NCI-H187 (cell line): Measurements from ENCODE around the gene ERAL1.
"Not testable (repeated sequence)": the region's sequence is repeated elsewhere in the genome, so short reads cannot be mapped to it uniquely, and the experiment has no call there.

ENCODE experiments used
- DNase-seq, 2 experiments: peaks; one replicate each; lab custom pipeline; 2025; lab: John Stamatoyannopoulos, UW

ERAL1 gene

GRCh38 chr17:28899212-28899815 is 44.5 kb downstream of the ERAL1 start:
- no peak for DNase-seq

GRCh38 chr17:28900986-28901726 is 46.3 kb downstream of the ERAL1 start:
- no peak for DNase-seq

GRCh38 chr17:28901866-28902818 is 47.3 kb downstream of the ERAL1 start:
- DNase-seq: no peak

DNA sequence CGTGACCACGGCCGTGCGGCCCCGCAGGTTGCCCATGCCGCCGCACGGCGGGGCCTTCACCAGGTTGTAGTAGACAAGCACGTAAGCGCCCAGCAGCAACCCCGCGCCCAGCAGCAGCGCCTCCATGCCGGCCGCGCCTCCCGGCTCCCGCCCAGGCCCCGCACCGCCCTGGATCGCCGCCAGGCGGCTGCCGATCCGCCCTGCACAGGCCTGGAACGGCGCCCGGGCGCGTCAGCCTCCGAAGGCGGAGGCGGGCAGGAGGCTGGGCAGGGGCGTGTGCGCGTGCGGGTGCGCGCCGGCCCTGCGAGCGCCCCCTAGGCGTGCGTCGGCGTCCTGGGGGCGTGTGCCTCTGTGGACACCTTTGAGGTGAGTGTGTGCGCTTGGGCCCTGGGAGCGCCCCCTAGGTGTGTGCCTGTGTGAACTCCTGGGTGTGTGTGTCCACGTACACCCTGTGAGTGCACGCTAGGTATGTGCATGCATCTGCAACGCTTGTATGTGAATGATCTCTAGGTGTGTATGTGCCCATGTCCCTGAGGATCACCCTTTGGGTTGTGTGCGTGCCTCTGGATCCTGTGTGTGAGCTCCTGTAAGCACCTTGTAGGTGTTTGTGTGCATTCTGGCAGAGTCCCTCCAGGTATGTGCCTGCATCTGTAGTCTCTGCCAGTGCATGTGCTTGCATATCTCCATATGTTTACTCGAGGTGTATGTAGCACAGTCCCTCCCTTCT is 48.2 kb downstream of the ERAL1 start, which contains the start of gene DHRS13:
Gene DHRS13 (minus strand): TSS at position 261 of the 727 bp plus-strand sequence. CDS start 135 bp downstream, at position 126.
- peak; percentile 81 to 92 for DNase-seq

DNA sequence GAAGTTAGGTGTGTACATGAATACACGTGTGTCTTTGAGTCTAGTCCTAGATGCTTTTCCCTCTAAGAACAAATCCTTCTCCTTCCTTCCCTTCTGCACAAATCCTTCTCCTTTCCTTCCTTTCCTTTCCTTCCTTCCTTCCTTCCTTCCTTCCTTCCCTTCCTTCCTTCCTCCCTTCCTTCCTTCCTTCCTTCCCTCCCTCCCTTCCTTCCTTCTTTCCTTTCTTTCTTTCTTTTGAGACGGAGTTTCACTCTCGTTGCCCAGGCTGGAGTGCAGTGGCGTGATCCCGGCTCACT is 48.7 kb downstream of the ERAL1 start:
- not testable (repeated sequence) for DNase-seq

DNA sequence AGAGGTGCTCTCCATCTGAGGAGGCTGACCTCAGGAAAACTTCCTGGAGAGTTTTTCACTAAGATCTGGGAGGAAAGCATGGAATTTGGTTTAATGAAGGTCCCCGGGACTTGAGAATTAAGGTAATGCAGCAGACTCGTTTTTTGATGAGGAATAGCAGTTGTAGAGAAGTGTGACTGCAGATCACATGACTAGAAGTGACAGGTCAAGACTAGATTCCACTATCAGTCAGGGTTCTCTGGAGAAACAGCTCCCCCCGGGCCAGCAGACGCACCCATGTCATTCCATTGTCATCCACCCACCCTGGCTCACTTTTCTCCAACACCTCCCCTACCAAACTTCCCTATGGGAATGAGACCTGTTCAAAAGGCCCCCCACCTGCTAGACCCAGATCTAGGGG is 50.0 kb downstream of the ERAL1 start:
- DNase-seq: no peak

GRCh38 chr17:28906276-28906675 is 51.5 kb downstream of the ERAL1 start:
- no peak for DNase-seq

DNA sequence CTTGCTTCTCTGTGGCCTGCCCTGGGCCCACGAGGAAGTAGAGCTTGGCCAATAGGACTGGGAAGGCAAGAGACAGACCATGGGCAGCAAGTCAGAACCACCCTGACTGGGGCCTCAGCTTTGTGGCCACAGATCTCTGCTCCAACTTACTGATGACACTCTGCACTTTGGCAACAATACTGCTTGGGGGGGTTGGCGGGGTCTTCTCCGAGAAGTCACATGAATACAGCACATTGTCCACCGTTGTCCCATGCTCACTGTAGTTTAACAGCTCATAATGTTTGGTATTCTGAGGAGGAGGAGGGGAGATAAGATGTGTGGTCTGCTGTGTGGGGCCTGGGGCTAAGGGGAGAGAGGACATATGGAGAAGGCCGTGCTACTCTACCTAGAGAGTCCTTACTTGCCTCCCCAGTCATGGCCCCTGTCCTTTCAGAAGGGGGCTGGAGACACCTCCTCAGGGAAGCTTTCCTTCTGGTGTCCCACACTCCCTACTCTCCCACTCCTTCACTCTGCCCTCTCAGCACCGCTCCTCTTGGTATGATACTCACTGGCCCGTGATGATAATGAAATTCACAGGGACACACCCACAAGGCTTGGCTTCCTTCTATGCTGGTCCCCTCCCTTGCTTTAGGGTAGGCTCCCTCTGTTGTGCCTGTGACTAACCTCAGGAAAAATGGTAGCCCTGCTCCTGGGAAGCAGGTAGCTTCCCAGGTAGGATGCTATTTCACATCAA is 52.1 kb downstream of the ERAL1 start:
- DNase-seq: no peak

- no peak for DNase-seq
Measured at GRCh38 chr17:28907709-28908475, 53.1 kb downstream of the ERAL1 start.

DNA sequence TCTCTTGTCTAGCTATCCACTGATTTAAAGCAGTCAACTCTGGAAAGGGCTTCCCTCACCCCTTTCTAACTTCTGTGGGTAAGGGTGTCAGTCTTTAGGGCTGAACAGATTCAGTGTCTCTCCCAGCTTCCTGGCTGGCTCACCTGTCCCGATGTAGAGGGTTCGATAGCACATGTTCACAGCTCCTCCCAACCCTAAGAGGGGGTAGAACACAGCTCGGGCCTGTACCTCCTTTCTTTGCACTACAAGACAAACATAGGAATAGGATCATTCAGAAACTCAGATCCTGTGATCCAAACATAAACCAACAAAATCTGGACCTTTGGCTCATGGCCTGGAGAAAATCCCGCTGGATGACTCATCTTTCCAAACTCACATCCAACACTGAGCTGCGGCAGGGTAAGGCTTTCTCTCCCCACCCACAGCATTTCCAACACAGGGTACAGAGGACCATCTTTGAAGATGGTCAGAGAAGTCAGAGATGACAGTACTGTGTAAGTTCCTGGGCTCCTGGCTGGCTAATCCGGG is 53.9 kb downstream of the ERAL1 start:
- DNase-seq: no peak

DNA sequence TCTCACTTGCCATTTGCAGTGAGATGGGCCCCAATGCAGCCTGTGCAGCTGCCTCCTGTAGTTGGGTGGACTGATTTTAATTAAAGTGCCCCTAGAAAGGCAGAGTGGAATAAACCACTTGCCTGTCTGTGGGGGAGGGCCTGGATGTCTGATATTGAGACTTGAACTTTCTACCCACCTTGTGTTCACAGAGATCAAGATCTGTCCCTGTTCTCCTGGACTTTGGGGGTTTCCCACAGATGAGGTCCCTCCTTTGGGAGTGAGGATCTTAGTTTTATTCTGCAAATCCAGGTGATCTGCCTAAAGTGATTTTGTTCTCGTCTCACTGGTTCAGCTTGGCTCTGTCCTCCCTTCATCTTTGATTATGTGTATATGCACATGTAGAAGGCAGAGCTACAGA is 55.7 kb downstream of the ERAL1 start:
- DNase-seq: no peak
